Activated CD4-positive, alpha-beta T cell treated with anti-CD3 and anti-CD28 coated beads, Interleukin-2, amount 10 ng/mL, durations not matched to agents 24 days and 14 days (primary cell): ENCODE measurements around the gene CSNK1G2. TPM values are rescaled to one million over a fixed set of nuclear protein-coding genes. Genes with fewer than 3 reads are reported as not detected.
"Not testable (repeated sequence)": the region's sequence is repeated elsewhere in the genome, so short reads cannot be mapped to it uniquely, and the experiment has no call there.

Experiments used
- DNase-seq: peaks from one replicate; pipeline ENCODE4 v3.0.0; 2022
- H3K27ac Mint-ChIP-seq: one replicate; pipeline ENCODE4 v1.8.0; 2022; ENCODE audit warnings: mild to moderate bottlenecking, mixed read lengths
- H3K27me3 Mint-ChIP-seq: one replicate; pipeline ENCODE4 v1.8.0; 2022; ENCODE audit warnings: mixed read lengths
- H3K36me3 Mint-ChIP-seq: one replicate; pipeline ENCODE4 v1.8.0; 2022; ENCODE audit warnings: low read depth, mild to moderate bottlenecking, mixed read lengths
- H3K4me1 Mint-ChIP-seq: one replicate; pipeline ENCODE4 v1.8.0; 2021; ENCODE audit warnings: mixed read lengths
- H3K4me3 Mint-ChIP-seq: one replicate; pipeline ENCODE4 v1.8.0; 2022; ENCODE audit warnings: mild to moderate bottlenecking, moderate library complexity, mixed read lengths
- H3K9me3 Mint-ChIP-seq: one replicate; pipeline ENCODE4 v1.8.0; 2021; ENCODE audit warnings: mixed read lengths
- intact Hi-C: fragments of 100-400 bp; cut with micrococcal nuclease; formaldehyde crosslinking; loops from one replicate; pipeline ENCODE4 v1.15.1; 2023
- total RNA-seq: library from RNA; stranded (reverse); gene quantifications from 2 replicates; pipeline ENCODE4 v1.2.3, GENCODE V29; 2022

Gene CSNK1G2
- total RNA-seq, 1 donor from 2014 or later = 92.8 TPM

- no peak overlapping the region for H3K4me3 Mint-ChIP-seq
- no peak overlapping the region for H3K27ac Mint-ChIP-seq
- DNase-seq = no peak
- peaks cover 20% of the 10 kb centered on the region for H3K36me3 Mint-ChIP-seq
- H3K9me3 Mint-ChIP-seq = no peaks in the 10 kb centered on the region
- no peaks in the 10 kb centered on the region for H3K27me3 Mint-ChIP-seq
- no peaks in the 10 kb centered on the region for H3K4me1 Mint-ChIP-seq
- intact Hi-C loops = no loop called here
Observed at GRCh38 chr19:1987197-1988187, 46.5 kb downstream of the CSNK1G2 start.

DNA sequence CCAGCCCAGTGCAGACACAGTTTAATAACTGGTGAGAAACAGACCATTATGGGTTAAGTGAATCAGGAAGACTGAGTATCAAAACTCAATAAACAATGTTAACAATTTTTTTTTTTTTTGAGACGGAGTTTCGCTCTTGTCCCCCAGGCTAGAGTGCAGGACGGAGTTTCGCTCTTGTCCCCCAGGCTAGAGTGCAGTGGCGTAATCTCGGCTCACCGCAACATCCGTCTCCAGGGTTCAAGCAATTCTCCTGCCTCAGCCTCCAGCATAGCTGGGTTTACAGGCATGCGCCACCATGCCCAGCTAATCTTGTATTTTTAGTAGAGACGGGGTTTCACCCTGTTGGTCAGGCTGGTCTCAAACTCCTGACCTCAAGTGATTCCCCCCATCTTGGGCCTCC, 47.5 kb downstream of the CSNK1G2 start:
- H3K4me1 Mint-ChIP-seq, intact Hi-C loops, H3K9me3 Mint-ChIP-seq, DNase-seq, H3K4me3 Mint-ChIP-seq, H3K27me3 Mint-ChIP-seq, H3K27ac Mint-ChIP-seq: not testable (repeated sequence)
- peaks cover 21% of the 10 kb centered on the region for H3K36me3 Mint-ChIP-seq

- Mint-ChIP-seq H3K4me3 (no peak overlapping the region), H3K27ac (no peak overlapping the region), H3K27me3 (no peaks in the 10 kb centered on the region), H3K4me1 (no peaks in the 10 kb centered on the region), H3K9me3 (no peaks in the 10 kb centered on the region), H3K36me3 (peaks cover 21% of the 10 kb centered on the region)
- intact Hi-C loops = no loop called here
- DNase-seq = no peak
Observed at GRCh38 chr19:1989513-1990229, 48.7 kb downstream of the CSNK1G2 start.

DNA sequence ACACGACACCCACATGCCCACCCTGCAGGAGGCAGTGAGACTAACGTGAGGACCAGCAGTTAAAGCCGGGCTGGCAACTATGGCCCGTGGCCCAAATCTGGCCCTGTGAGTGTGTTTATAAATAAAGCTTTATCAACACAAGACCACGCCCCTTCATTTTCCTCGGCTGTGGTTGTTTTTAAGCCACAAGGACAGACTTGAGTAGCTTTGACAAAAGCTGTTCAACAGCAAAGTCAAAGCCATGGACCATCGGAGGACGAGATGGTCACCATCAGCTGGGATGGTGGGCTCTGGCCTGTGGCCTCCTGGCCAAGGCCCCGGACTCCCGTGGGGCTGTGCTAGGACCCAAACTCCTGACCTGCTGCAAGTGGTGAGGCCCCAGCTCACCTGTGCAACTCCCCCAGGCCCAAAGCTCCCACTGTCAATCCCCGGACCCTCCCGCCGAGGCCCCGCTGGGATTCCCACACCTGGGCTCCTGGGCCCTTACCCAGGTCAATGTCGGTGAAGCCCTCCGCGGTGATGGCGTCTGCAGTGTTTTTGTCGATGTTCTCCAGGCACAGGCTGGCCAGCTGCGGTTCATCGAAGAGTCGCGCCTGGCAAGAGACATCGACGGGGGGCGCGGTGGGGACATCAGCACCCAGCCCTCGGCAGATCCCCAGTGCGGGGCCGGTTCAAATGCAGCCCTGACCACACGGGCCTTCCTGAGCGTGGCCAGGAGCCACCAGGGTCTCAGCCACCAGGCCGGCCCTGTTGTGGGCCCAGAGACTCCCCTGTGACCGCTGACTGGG, 49.5 kb downstream of the CSNK1G2 start:
- H3K4me3 Mint-ChIP-seq = no peak overlapping the region
- H3K4me1 Mint-ChIP-seq = no peaks in the 10 kb centered on the region
- intact Hi-C loops = no loop called here
- no peak overlapping the region for H3K27ac Mint-ChIP-seq
- DNase-seq = no peak
- H3K36me3 Mint-ChIP-seq = peaks cover 17% of the 10 kb centered on the region
- H3K9me3 Mint-ChIP-seq = no peaks in the 10 kb centered on the region
- H3K27me3 Mint-ChIP-seq = no peaks in the 10 kb centered on the region

DNA sequence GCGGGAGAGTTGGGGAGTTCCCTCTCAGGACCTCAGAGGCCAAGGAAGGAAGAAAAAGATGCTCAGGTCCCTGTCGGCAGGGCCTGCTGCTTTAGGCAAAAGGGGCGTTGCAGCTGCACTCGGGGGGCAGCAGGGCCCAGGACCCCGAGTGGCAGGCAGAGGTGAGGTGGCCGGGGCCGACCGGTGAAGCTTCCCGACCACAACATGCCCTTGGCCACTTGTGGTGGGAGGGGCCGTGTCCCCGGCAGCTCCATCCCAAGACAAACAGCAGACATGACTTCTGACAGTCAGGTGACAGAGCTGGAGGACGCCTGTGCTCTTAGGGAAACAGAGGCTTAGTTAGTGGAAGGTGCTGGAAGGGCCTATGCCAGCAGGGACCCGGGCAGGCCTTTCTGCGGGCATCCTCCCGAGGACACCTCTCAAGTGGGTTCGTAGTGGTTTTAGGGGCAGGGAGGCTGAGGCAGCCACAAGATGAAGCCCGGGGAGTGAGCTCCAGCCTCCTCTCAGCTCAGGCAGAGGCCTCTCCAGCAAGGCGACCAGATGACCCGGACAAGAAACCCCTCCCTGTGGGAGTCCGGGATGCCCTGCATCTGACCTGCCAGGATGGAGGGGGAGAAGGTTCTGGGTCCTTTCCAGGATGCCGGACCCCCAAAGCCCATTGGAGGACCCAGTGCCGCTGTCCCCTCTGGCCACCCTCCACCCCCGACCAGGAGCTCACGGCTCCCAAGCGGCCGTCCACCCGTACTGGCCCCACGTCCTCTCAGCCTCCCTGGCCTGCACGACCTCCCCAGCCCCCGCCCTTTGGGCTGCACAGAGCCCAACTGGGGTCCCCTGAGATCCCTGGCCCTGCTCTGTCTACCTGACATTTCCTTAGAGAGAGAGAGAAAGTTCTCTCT, 50.3 kb downstream of the CSNK1G2 start:
- Mint-ChIP-seq H3K9me3 (no peaks in the 10 kb centered on the region), H3K27me3 (no peaks in the 10 kb centered on the region), H3K27ac (no peak overlapping the region), H3K4me1 (no peaks in the 10 kb centered on the region), H3K4me3 (no peak overlapping the region), H3K36me3 (peaks cover 22% of the 10 kb centered on the region)
- intact Hi-C loops = no loop called here
- DNase-seq = no peak

- no peak overlapping the region for H3K27ac Mint-ChIP-seq
- H3K27me3 Mint-ChIP-seq = no peaks in the 10 kb centered on the region
- H3K9me3 Mint-ChIP-seq = no peaks in the 10 kb centered on the region
- intact Hi-C loops = no loop called here
- no peak for DNase-seq
- H3K36me3 Mint-ChIP-seq = peaks cover 21% of the 10 kb centered on the region
- H3K4me3 Mint-ChIP-seq = no peak overlapping the region
- no peaks in the 10 kb centered on the region for H3K4me1 Mint-ChIP-seq
Observed at GRCh38 chr19:1992759-1993260, 51.8 kb downstream of the CSNK1G2 start.

GRCh38 chr19:1997353-1998233, 56.6 kb downstream of the CSNK1G2 start:
- Mint-ChIP-seq H3K9me3 (no peaks in the 10 kb centered on the region), H3K36me3 (peaks cover 24% of the 10 kb centered on the region), H3K27me3 (no peaks in the 10 kb centered on the region), H3K4me1 (no peaks in the 10 kb centered on the region), H3K4me3 (no peak overlapping the region), H3K27ac (no peak overlapping the region)
- intact Hi-C loops = no loop called here
- no peak for DNase-seq

DNA sequence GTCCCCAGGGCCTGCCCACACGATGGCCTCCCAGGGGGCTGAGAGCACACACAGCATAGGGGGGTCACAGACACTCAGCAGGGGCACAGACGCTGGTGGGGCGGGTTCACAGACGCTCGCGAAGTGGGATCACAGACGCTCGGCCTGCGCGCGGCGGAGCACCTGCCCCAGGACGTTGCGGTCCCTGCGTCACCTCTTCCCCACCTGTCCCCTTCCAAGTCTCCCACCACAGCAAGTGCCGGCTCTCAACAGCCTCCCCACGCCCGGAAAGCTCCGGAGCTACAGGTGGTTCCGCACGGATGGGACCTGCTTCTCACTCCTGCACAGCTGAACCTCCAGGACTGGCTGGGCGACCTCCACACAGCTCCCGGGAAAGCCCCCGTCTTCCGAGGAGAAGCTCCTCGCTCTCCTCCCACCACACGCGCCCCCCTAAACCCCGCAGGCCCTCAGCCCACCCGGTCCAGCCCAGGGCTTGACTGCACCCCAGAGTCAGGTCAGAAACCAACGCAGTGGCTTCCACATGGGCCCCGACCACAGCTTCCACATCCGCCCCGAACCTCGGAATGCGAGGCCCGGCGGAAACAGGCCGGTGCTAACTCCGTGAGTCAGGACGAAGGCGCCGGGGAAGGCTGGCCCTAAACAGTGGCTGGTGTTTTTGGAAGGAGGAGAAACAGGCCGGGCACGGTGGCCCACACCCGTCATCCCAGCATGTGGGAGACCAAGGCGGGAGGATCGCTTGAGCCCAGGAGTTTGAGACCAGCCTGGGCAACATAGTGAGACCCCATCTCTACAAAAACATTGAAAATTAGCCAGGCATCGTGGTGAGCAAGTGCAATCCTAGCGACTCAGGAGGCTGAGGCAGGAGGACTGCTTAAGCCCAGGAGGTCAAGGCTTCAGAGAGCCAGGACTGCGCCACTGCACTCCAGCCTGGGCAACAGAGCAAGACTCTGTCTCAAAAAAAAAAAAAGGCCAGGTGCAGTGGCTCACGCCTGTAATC, 58.0 kb downstream of the CSNK1G2 start:
- no peak for DNase-seq
- Mint-ChIP-seq H3K4me3 (no peak overlapping the region), H3K4me1 (no peaks in the 10 kb centered on the region), H3K27me3 (no peaks in the 10 kb centered on the region), H3K27ac (no peak overlapping the region), H3K9me3 (no peaks in the 10 kb centered on the region), H3K36me3 (peaks cover 23% of the 10 kb centered on the region)
- intact Hi-C loops = no loop called here

GRCh38 chr19:1999856-2000515, 59.0 kb downstream of the CSNK1G2 start:
- DNase-seq = no peak
- H3K36me3 Mint-ChIP-seq = peaks cover 21% of the 10 kb centered on the region
- no peaks in the 10 kb centered on the region for H3K9me3 Mint-ChIP-seq
- no peaks in the 10 kb centered on the region for H3K27me3 Mint-ChIP-seq
- intact Hi-C loops = no loop called here
- H3K4me1 Mint-ChIP-seq = no peaks in the 10 kb centered on the region
- H3K4me3 Mint-ChIP-seq = no peak overlapping the region
- no peak overlapping the region for H3K27ac Mint-ChIP-seq

DNA sequence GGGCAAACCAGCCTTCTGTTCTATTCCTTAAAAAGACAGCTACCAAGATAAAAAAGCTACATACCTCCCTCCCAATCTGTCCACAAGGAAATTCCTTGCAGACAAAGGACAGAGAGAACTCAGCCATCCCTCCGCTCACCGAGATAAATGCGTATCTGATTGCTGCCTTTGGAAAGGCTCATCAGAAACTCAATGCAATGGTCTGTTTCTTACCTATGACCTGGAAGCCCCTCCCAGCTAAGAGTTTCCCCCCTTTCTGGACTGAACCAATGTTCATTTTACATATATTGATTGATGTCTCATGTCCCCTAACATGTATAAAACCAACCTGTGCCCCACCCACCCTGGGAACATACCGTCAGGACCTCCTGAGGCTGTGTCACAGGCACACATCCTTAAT, 62.9 kb downstream of the CSNK1G2 start:
- Mint-ChIP-seq H3K27ac (no peak overlapping the region), H3K4me3 (no peak overlapping the region), H3K9me3 (no peaks in the 10 kb centered on the region), H3K27me3 (no peaks in the 10 kb centered on the region), H3K36me3 (peaks cover 10% of the 10 kb centered on the region), H3K4me1 (no peaks in the 10 kb centered on the region)
- intact Hi-C loops = no loop called here
- DNase-seq = no peak

- H3K4me3 Mint-ChIP-seq = no peak overlapping the region
- DNase-seq = no peak
- H3K27me3 Mint-ChIP-seq = no peaks in the 10 kb centered on the region
- H3K36me3 Mint-ChIP-seq = peaks cover 6% of the 10 kb centered on the region
- peaks cover 2% of the 10 kb centered on the region for H3K4me1 Mint-ChIP-seq
- H3K27ac Mint-ChIP-seq = no peak overlapping the region
- intact Hi-C loops = loop anchor here (10.0 kb wide), 1 partner anchor 85 kb away; no protein-coding TSS in a partner anchor
- no peaks in the 10 kb centered on the region for H3K9me3 Mint-ChIP-seq
Observed at GRCh38 chr19:2010135-2010668, 69.2 kb downstream of the CSNK1G2 start.
